GM12872 (cell line): ENCODE results near the gene RFTN1.

ENCODE experiments used
- TF ChIP-seq, protein P1 (sequence below): IDR thresholded peaks from 3 replicates; pipeline ENCODE4 v1.5.1; 2011; ENCODE audit warnings: low read depth, mild to moderate bottlenecking, low read length, moderate library complexity; ENCODE audit not compliant: insufficient read depth

Gene RFTN1

GRCh38 chr3:16439163-16439847 is 74.2 kb downstream of the RFTN1 start:
- TF ChIP-seq, protein P1, sequence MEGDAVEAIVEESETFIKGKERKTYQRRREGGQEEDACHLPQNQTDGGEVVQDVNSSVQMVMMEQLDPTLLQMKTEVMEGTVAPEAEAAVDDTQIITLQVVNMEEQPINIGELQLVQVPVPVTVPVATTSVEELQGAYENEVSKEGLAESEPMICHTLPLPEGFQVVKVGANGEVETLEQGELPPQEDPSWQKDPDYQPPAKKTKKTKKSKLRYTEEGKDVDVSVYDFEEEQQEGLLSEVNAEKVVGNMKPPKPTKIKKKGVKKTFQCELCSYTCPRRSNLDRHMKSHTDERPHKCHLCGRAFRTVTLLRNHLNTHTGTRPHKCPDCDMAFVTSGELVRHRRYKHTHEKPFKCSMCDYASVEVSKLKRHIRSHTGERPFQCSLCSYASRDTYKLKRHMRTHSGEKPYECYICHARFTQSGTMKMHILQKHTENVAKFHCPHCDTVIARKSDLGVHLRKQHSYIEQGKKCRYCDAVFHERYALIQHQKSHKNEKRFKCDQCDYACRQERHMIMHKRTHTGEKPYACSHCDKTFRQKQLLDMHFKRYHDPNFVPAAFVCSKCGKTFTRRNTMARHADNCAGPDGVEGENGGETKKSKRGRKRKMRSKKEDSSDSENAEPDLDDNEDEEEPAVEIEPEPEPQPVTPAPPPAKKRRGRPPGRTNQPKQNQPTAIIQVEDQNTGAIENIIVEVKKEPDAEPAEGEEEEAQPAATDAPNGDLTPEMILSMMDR = no peak

GRCh38 chr3:16437640-16438039 is 75.9 kb downstream of the RFTN1 start:
- TF ChIP-seq, protein P1 = no peak

DNA sequence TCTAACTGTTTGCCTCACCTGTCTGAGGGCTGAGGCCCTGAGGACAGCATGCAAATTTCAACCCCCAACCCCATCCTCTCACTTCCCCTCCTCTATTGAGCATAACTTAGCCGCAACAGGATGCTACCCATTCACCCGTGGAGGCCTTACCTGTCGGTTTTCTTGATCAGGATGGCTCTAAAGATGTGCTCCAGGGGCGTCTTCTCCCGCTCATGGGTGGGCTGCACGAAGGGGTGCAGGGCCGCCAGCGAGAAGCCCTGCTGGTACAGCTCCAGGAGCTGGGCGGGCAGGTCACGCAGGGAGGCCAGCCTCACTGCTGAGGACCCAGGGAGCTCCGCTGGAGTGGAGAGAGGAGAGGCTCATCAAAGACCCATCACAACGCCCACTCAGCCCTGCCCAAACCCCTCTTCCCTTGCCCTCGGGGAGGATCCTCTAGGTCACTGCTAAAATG is 79.8 kb downstream of the RFTN1 start:
- TF ChIP-seq, protein P1 = no peak

GRCh38 chr3:16432714-16433113 is 80.8 kb downstream of the RFTN1 start:
- TF ChIP-seq, protein P1 = no peak

DNA sequence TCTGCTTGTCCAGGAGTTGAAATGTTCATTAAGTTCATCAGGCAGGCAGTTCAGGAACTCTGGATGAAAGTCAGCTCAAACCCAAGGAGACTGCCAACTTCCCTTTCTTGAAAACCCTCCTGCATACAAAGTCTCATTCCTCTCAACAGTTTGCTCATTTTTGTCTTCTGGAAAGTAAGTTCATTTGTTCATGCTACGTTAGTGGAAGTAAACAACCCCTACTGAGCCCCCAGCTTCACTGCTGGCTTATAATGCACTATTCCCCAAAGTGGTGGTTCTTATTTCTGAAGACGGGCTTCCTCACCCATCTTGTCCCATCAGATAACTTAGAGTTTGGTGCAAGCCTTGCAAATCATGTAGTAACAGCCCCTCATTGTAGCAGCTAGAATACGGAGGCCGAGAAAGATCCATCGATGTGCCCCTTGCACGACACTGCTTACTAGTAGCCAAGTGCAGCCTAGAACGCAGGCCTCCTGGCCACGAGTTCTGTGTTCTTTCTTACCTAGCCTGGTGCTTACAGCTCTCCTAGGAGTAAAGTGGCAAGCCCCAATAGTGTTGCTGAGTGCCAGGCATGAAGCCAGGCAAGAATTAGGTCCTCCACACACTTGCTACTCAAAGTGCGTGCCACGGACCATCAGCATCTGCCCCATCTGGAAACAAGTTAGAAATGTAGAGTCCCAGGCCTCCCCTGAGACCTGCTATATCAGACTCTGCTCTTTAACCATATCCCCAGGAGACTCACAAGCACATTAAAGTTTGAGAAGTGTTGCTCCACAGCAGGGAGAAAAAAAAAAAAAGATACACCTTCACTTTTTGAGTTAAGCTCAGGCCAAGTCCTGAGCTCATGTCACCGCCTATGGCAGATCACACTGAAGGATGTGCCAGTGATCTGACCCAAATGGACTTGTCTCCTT is 82.5 kb downstream of the RFTN1 start:
- TF ChIP-seq, protein P1 = no peak

DNA sequence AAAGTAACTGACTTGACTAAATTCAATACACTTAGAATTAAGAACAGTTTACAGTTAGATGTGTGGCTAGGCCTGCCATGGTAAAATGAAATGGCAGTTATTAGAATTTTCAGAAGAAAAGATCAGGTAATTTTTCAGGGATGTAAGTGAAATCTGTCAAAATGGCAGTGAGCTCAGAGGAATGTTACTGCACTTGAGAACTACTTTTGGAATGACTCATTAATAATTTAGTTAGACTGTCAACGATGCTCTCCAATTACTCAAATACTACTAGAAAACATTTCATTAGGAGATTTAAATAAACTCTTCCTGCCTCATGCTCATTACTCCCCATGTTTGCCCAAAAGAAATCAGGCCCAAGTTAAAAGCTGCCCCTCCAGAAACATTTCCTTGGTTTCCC is 84.4 kb downstream of the RFTN1 start:
- TF ChIP-seq, protein P1 = no peak

DNA sequence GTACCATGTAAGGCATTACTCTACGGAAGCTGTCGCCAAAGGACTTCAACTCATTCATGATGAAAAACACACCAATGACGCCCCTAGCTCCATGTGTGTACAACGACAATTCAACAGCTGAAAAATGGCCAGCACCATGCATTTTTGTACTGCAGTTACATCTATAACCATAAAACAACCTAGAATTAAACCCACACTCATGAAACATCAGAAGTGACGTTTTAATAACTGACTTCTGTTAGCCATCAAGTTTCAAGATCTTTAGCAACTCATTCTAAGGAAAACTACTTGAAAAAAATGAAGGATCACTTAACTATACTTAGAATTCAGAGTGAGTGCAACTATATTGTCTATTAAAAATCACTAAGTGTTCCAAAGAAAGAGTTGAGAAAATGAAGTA is 84.9 kb downstream of the RFTN1 start:
- TF ChIP-seq, protein P1 = no peak
